H1 (cell line): ENCODE data around the gene TSPAN15. TPM values are rescaled to one million over a fixed set of nuclear protein-coding genes. Genes with fewer than 3 reads are reported as not detected.

Experiments
- CTCF ChIA-PET: fragments of 300-600 bp; sonication (Branson Sonifier 250); formaldehyde crosslinking; loops from one replicate; lab custom pipeline; 2021; ENCODE audit not compliant: partially characterized antibody; lab: Charles Lee
- POLR2A ChIA-PET: fragments of 300-600 bp; sonication (Branson Sonifier 250); formaldehyde crosslinking; loops from one replicate; lab custom pipeline; 2021; ENCODE audit warnings: inconsistent platforms; ENCODE audit not compliant: partially characterized antibody; lab: Charles Lee
- DNase-seq, 2 experiments: peaks; one replicate each; pipeline versions ENCODE4 v3.0.0 to v3.0.0-alpha.2; 2010 to 2022; ENCODE audit warnings: low spot score in 2 of 2, low read depth in 1 of 2, mixed read lengths in 1 of 2
- FAIRE-seq: peaks from 2 replicates; lab custom pipeline; 2011; peaks lifted over from hg19 to GRCh38; lab: Jason Lieb, UNC
- H2AFZ ChIP-seq: 2 replicates; pipeline ENCODE4 v1.8.1; 2012; ENCODE audit warnings: low read length, inconsistent platforms
- H2AK5ac ChIP-seq: 2 replicates; pipeline ENCODE4 v1.6.1; 2013; ENCODE audit warnings: low read depth, low read length
- H2BK120ac ChIP-seq: replicated peaks from 2 replicates; pipeline ENCODE3; 2013; ENCODE audit warnings: low read depth, low read length, inconsistent platforms
- H2BK12ac ChIP-seq: 2 replicates; pipeline ENCODE4 v1.6.1; 2013; ENCODE audit warnings: low read depth, low read length
- H2BK15ac ChIP-seq: 2 replicates; pipeline ENCODE4 v1.6.1; 2013; ENCODE audit warnings: low read length
- H2BK20ac ChIP-seq: 2 replicates; pipeline ENCODE4 v1.6.1; 2013; ENCODE audit warnings: low read length
- H2BK5ac ChIP-seq: 2 replicates; pipeline ENCODE4 v1.6.1; 2013; ENCODE audit warnings: low read depth, low read length
- H3K14ac ChIP-seq: 2 replicates; pipeline ENCODE4 v1.6.1; 2013; ENCODE audit warnings: inconsistent platforms; ENCODE audit not compliant: insufficient read length
- H3K18ac ChIP-seq: 2 replicates; pipeline ENCODE4 v1.6.1; 2013; ENCODE audit warnings: low read length; ENCODE audit errors: extremely low read depth
- H3K23ac ChIP-seq: 2 replicates; pipeline ENCODE4 v1.6.1; 2013; ENCODE audit warnings: inconsistent platforms; ENCODE audit not compliant: insufficient read length
- H3K23me2 ChIP-seq: 2 replicates; pipeline ENCODE4 v1.6.1; 2013; ENCODE audit warnings: low read depth, low read length
- H3K27ac ChIP-seq: 2 replicates; pipeline ENCODE4 v1.6.1; 2011; ENCODE audit warnings: low read depth, low read length, inconsistent platforms
- H3K27me3 ChIP-seq, 4 experiments: replicated peaks in 1 of 4; 1 replicate in 1 of 4; 2 replicates in 3 of 4; pipeline versions ENCODE4 v1.6.1 to v1.8.1; 2011 to 2013; ENCODE audit warnings: low read length in 3 of 4, mild to moderate bottlenecking in 3 of 4, inconsistent platforms in 2 of 4, mixed read lengths in 2 of 4, moderate library complexity in 1 of 4; ENCODE audit not compliant: control insufficient read depth in 3 of 4, insufficient read depth in 3 of 4; ENCODE audit errors: extremely low read depth in 1 of 4
- H3K36me3 ChIP-seq, 4 experiments: 2 replicates each; pipeline versions ENCODE4 v1.6.1 to v1.8.1; 2011 to 2013; ENCODE audit warnings: mild to moderate bottlenecking in 4 of 4, low read length in 3 of 4, moderate library complexity in 2 of 4, control low read depth in 1 of 4, inconsistent platforms in 1 of 4; ENCODE audit not compliant: insufficient read depth in 4 of 4, control insufficient read depth in 2 of 4
- H3K4ac ChIP-seq: replicated peaks from 2 replicates; pipeline ENCODE3; 2013; ENCODE audit warnings: low read length, low read depth, mixed read lengths, inconsistent platforms; ENCODE audit not compliant: insufficient read length
- H3K4me1 ChIP-seq, 4 experiments: replicated peaks in 1 of 4; 1 replicate in 1 of 4; 2 replicates in 3 of 4; pipeline versions ENCODE4 v1.6.1 to v1.8.1; 2011 to 2013; ENCODE audit warnings: low read length in 3 of 4, inconsistent platforms in 2 of 4, mixed read lengths in 1 of 4; ENCODE audit not compliant: insufficient read depth in 4 of 4, control insufficient read depth in 3 of 4
- H3K4me2 ChIP-seq, 2 experiments: 2 replicates each; pipeline versions ENCODE4 v1.6.1 to v1.8.1; 2011 to 2013; ENCODE audit warnings: low read depth in 2 of 2, low read length in 2 of 2, control low read depth in 1 of 2, inconsistent platforms in 1 of 2, mild to moderate bottlenecking in 1 of 2; ENCODE audit not compliant: insufficient read depth in 1 of 2
- H3K4me3 ChIP-seq, 4 experiments: fragments of 200-600, 300-600 bp in 1 of 4; sonication (generic), shearing (Covaris generic), sonication (Bioruptor Twin) in 1 of 4; 2 replicates each; pipeline versions ENCODE4 v1.5.1 to v1.8.1; 2011 to 2016; ENCODE audit warnings: low read length in 4 of 4, low read depth in 3 of 4, control low read depth in 2 of 4, inconsistent platforms in 2 of 4, mild to moderate bottlenecking in 2 of 4, mixed read lengths in 1 of 4, moderate library complexity in 1 of 4; ENCODE audit not compliant: insufficient read depth in 2 of 4; ENCODE audit errors: extremely low read depth in 1 of 4
- H3K56ac ChIP-seq: replicated peaks from 2 replicates; pipeline ENCODE3; 2013; ENCODE audit warnings: low read depth, mild to moderate bottlenecking, mixed read lengths, low read length, inconsistent platforms; ENCODE audit not compliant: insufficient read length
- H3K79me1 ChIP-seq: 2 replicates; pipeline ENCODE4 v1.6.1; 2013; ENCODE audit warnings: low read depth, low read length, control low read depth
- H3K79me2 ChIP-seq, 2 experiments: 2 replicates each; pipeline versions ENCODE4 v1.6.1 to v1.8.1; 2012 to 2013; ENCODE audit warnings: low read length in 2 of 2, mild to moderate bottlenecking in 2 of 2, inconsistent platforms in 1 of 2; ENCODE audit not compliant: insufficient read depth in 2 of 2, control insufficient read depth in 1 of 2
- H3K9ac ChIP-seq, 4 experiments: replicated peaks in 1 of 4; 1 replicate in 1 of 4; 2 replicates in 3 of 4; pipeline versions ENCODE4 v1.6.1 to v1.8.1; 2011 to 2013; ENCODE audit warnings: low read depth in 3 of 4, low read length in 3 of 4, control low read depth in 2 of 4, mild to moderate bottlenecking in 2 of 4, moderate library complexity in 2 of 4, inconsistent platforms in 1 of 4; ENCODE audit errors: extremely low read depth in 1 of 4
- H3K9me3 ChIP-seq, 2 experiments: 2 replicates each; pipeline versions ENCODE4 v1.6.1 to v1.8.1; 2012 to 2013; ENCODE audit warnings: mild to moderate bottlenecking in 2 of 2, moderate library complexity in 2 of 2, control low read depth in 1 of 2, inconsistent platforms in 1 of 2, low read depth in 1 of 2, low read length in 1 of 2, mixed read lengths in 1 of 2; ENCODE audit not compliant: insufficient read depth in 2 of 2
- H4K20me1 ChIP-seq, 2 experiments: replicated peaks in 1 of 2; 2 replicates each; pipeline versions ENCODE3 to v1.8.1; 2011 to 2013; ENCODE audit warnings: inconsistent platforms in 2 of 2, low read length in 2 of 2, mild to moderate bottlenecking in 1 of 2; ENCODE audit not compliant: insufficient read depth in 2 of 2, control insufficient read depth in 1 of 2
- H4K5ac ChIP-seq: 2 replicates; pipeline ENCODE4 v1.6.1; 2013; ENCODE audit warnings: low read length, low read depth, mixed read lengths, inconsistent platforms; ENCODE audit not compliant: insufficient read length
- H4K8ac ChIP-seq: 2 replicates; pipeline ENCODE4 v1.8.0; 2013; ENCODE audit warnings: mild to moderate bottlenecking, moderate library complexity, low read length, inconsistent platforms; ENCODE audit not compliant: insufficient read depth; ENCODE audit errors: extremely low read depth
- H4K91ac ChIP-seq: replicated peaks from 2 replicates; pipeline ENCODE3; 2013; ENCODE audit warnings: low read length, mixed read lengths, inconsistent platforms; ENCODE audit not compliant: insufficient read length
- CEBPB ChIP-seq: IDR thresholded peaks from 2 replicates; pipeline ENCODE4 v1.6.1; 2012; ENCODE audit warnings: low read depth, low read length
- GTF2F1 ChIP-seq: IDR thresholded peaks from 2 replicates; pipeline ENCODE4 v1.6.1; 2012; ENCODE audit warnings: low read depth, low read length, improper control_type of control experiment, borderline replicate concordance
- HDAC2 ChIP-seq, 2 experiments: fragments of 300-600 bp in 1 of 2; sonication (generic) in 1 of 2; IDR thresholded peaks; 2 replicates each; pipeline ENCODE4 v1.6.1; 2011 to 2012; ENCODE audit warnings: low read depth in 2 of 2, low read length in 2 of 2, mild to moderate bottlenecking in 2 of 2, moderate library complexity in 2 of 2, borderline replicate concordance in 1 of 2, inconsistent platforms in 1 of 2
- HDAC6 ChIP-seq: IDR thresholded peaks from one replicate; pipeline ENCODE4 v1.7.1; 2012; ENCODE audit warnings: low read depth, mild to moderate bottlenecking, inconsistent platforms, low read length, moderate library complexity
- KDM5A ChIP-seq: fragments of 200-600 bp; IDR thresholded peaks from 2 replicates; pipeline ENCODE4 v1.7.1; 2012; ENCODE audit warnings: mild to moderate bottlenecking, low read length, inconsistent platforms, mixed read lengths
- NANOG ChIP-seq: IDR thresholded peaks from 2 replicates; pipeline ENCODE4 v1.6.1; 2011; ENCODE audit warnings: low read length, low read depth, mild to moderate bottlenecking, inconsistent platforms; ENCODE audit not compliant: insufficient read depth, poor library complexity, severe bottlenecking
- RFX5 ChIP-seq: IDR thresholded peaks from 2 replicates; pipeline ENCODE4 v1.6.1; 2011; ENCODE audit warnings: low read depth, low read length, improper control_type of control experiment, borderline replicate concordance
- SP4 ChIP-seq: IDR thresholded peaks from 2 replicates; pipeline ENCODE4 v1.6.1; 2012; ENCODE audit warnings: low read length, inconsistent platforms
- SRF ChIP-seq: IDR thresholded peaks from 2 replicates; pipeline ENCODE4 v1.6.1; 2011; ENCODE audit warnings: mild to moderate bottlenecking, low read depth, low read length, moderate library complexity
- WGBS, 2 experiments: shearing (Covaris generic) in 1 of 2; methylation state at CpG; one replicate each; pipeline versions ENCODE4 v1.1.6 to v1.1.7; 2013 to 2015; ENCODE audit warnings: low lambda C conversion rate in 2 of 2, mixed read lengths in 2 of 2, inconsistent platforms in 1 of 2, low coverage in 1 of 2, missing lambda C conversion rate in 1 of 2; ENCODE audit not compliant: insufficient replicate concordance in 2 of 2, insufficient coverage in 1 of 2, insufficient read length in 1 of 2; ENCODE audit errors: extremely low coverage in 1 of 2, missing lambda C conversion rate in 1 of 2; 5-methylcytosine and 5-hydroxymethylcytosine counted together
- polyA plus RNA-seq, 7 experiments: library from polyadenylated mRNA; depleted of rRNA in 3 of 7; stranded (reverse) in 5 of 7; unstranded in 2 of 7; fragments of >200 nt in 5 of 7; fragments of 200-250 nt in 2 of 7; gene quantifications; 1 replicate in 5 of 7; 2 replicates in 1 of 7; 4 replicates in 1 of 7; pipeline versions ENCODE4 v1.2.1 to v1.2.3, GENCODE V29; 2011 to 2013; ENCODE audit warnings: missing spikeins in 2 of 7, mixed read lengths in 2 of 7
- total RNA-seq: library from RNA; stranded (reverse); fragmentation: NEBNext Ultra II Directional; extraction: Animal tissue kit (Norgen Biotek cat#: 25700); gene quantifications from 2 replicates; pipeline ENCODE4 v1.2.1, GENCODE V29; 2021

The TSPAN15 gene
- total and polyA plus RNA-seq, 2 of the 8 experiments (the other 6 are each of a cell fraction or from before 2014, with no cell fraction given): 9.7 to 20.0 TPM

- ChIA-PET CTCF (interaction anchor here (1.1 to 16.6 kb wide), 10 partner anchors 9 to 137 kb away, joined by 3 to 150 read pairs (median 8); partner anchors contain the start of genes TACR2 and TSPAN15), POLR2A (interaction anchor here (0.7 kb wide), 1 partner anchor 31 kb away, joined by 3 read pairs; no protein-coding TSS in a partner anchor)
- no peak for DNase-seq
- Histone ChIP-seq H3K4me2 (no peak overlapping the region), H3K27me3 (no peaks in the 10 kb centered on the region), H2BK5ac (no peak overlapping the region), H3K4me1 (no peaks in the 10 kb centered on the region), H4K5ac (no peak overlapping the region), H2BK120ac (no peak overlapping the region), H2AFZ (no peak overlapping the region), H3K79me2 (no peaks in the 10 kb centered on the region), H3K4me3 (no peak overlapping the region), H3K79me1 (no peaks in the 10 kb centered on the region), H2AK5ac (no peak overlapping the region), H4K20me1 (no peaks in the 10 kb centered on the region), H3K4ac (no peak overlapping the region), H3K9ac (no peak overlapping the region), H2BK20ac (no peak overlapping the region), H2BK12ac (no peak overlapping the region), H3K14ac (no peak overlapping the region), H3K56ac (no peak overlapping the region), H3K27ac (no peak overlapping the region), H2BK15ac (no peak overlapping the region), H3K23ac (no peak overlapping the region), H3K9me3 (no peaks in the 10 kb centered on the region), H4K91ac (no peak overlapping the region), H3K36me3 (no peaks in the 10 kb centered on the region), H3K18ac (no peak overlapping the region), H3K23me2 (no peaks in the 10 kb centered on the region), H4K8ac (no peak overlapping the region; the same call in 1 of the 2 replicates)
- no peak for FAIRE-seq
- TF ChIP-seq RFX5 (no peak), SRF (no peak), KDM5A (no peak), NANOG (no peak), HDAC6 (no peak), HDAC2 (IDR thresholded peaks at IDR 0.05; ENCODE audit: borderline replicate concordance in 1 of 2, low read depth in 2 of 2, low read length in 2 of 2) (no peak), SP4 (no peak), CEBPB (no peak), GTF2F1 (no peak)
- 80% methylated on average over 8 of the region's 8 CpGs; no CpG with 5 or more reads in 1 of the 2 experiments for WGBS, 2 experiments
Measured at GRCh38 chr10:69428165-69428564, 23.1 kb upstream of the TSPAN15 start.
